Measurements from ENCODE around the gene MKRN1. TPM values are rescaled to one million over a fixed set of nuclear protein-coding genes. Genes with fewer than 3 reads are reported as not detected.
"Not testable (repeated sequence)": the region's sequence is repeated elsewhere in the genome, so short reads cannot be mapped to it uniquely, and the experiment has no call there.

The MKRN1 gene
- total RNA-seq, 1 donor, result 69.8 TPM

DNA sequence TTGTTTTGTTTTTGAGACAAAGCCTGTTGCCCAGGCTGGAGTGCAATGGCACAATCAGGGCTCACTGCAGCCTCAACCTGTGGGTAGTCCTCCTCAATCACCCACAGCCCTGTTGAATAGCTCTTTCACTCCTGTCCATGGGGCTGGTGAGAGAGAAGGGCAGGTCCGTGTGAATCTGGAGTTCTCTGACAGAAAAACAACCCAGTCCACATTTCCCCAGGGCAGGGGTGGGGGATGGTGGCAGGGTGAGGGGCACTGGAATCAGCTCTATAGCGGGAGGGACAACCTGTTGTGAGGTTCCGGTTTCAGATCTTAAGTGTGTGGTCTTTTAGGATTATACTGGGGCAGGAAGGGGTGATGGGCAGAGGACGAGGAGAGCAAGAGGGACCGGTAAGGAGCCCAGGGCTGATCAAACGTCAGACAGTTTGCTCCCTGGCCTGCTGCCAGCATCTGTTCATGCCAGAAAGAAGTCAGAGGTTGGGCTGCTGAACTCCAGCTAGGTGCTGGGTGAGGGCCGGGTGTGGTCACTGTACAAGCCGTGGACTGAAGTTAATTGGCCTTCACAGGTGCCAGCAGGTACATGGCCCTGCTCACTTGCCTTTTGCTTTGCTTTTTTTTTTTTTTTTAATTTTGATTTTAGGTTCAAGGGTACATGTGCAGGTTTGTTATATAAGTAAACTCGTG lies 33.2 kb upstream of the MKRN1 start:
- DNase-seq (ENCODE audit: insufficient read length, low spot score, missing footprints), result no peak
- H4K20me1 ChIP-seq (ENCODE audit: insufficient read depth, low read length), result no peaks in the 10 kb centered on the region
- H3K27me3 ChIP-seq (ENCODE audit: insufficient read depth, low read length), result no peaks in the 10 kb centered on the region
- no peaks in the 10 kb centered on the region for H3K36me3 ChIP-seq (ENCODE audit: insufficient read depth, low read length)
- H3K79me2 ChIP-seq (ENCODE audit: insufficient read depth, low read length), result no peaks in the 10 kb centered on the region
- no peaks in the 10 kb centered on the region for H3K9me3 ChIP-seq (ENCODE audit: low read depth, low read length)
- no peak overlapping the region for H2AFZ ChIP-seq (ENCODE audit: low read length)
- H3K4me2 ChIP-seq (ENCODE audit: insufficient read depth, low read length), result no peak overlapping the region
- H3K4me1 ChIP-seq (ENCODE audit: insufficient read depth, low read length), result no peaks in the 10 kb centered on the region
- H3K4me3 ChIP-seq (ENCODE audit: insufficient read depth, low read length), result no peak overlapping the region
- TF ChIP-seq, protein P1, sequence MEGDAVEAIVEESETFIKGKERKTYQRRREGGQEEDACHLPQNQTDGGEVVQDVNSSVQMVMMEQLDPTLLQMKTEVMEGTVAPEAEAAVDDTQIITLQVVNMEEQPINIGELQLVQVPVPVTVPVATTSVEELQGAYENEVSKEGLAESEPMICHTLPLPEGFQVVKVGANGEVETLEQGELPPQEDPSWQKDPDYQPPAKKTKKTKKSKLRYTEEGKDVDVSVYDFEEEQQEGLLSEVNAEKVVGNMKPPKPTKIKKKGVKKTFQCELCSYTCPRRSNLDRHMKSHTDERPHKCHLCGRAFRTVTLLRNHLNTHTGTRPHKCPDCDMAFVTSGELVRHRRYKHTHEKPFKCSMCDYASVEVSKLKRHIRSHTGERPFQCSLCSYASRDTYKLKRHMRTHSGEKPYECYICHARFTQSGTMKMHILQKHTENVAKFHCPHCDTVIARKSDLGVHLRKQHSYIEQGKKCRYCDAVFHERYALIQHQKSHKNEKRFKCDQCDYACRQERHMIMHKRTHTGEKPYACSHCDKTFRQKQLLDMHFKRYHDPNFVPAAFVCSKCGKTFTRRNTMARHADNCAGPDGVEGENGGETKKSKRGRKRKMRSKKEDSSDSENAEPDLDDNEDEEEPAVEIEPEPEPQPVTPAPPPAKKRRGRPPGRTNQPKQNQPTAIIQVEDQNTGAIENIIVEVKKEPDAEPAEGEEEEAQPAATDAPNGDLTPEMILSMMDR (IDR thresholded peaks at IDR 0.05; ENCODE audit: extremely low read depth, low read depth, low read length), result no peak
- no peak overlapping the region for H3K27ac ChIP-seq (ENCODE audit: low read depth, low read length)

- Histone ChIP-seq H3K36me3 (ENCODE audit: insufficient read depth, low read length) (no peaks in the 10 kb centered on the region), H3K27me3 (ENCODE audit: insufficient read depth, low read length) (no peaks in the 10 kb centered on the region), H3K4me1 (ENCODE audit: insufficient read depth, low read length) (peaks cover 10% of the 10 kb centered on the region), H3K4me3 (ENCODE audit: insufficient read depth, low read length) (no peak overlapping the region), H3K9me3 (ENCODE audit: low read depth, low read length) (no peaks in the 10 kb centered on the region), H3K27ac (ENCODE audit: low read depth, low read length) (no peak overlapping the region), H3K4me2 (ENCODE audit: insufficient read depth, low read length) (no peak overlapping the region), H4K20me1 (ENCODE audit: insufficient read depth, low read length) (no peaks in the 10 kb centered on the region), H2AFZ (ENCODE audit: low read length) (no peak overlapping the region), H3K79me2 (ENCODE audit: insufficient read depth, low read length) (no peaks in the 10 kb centered on the region)
- DNase-seq (ENCODE audit: insufficient read length, low spot score, missing footprints), result no peak
- TF ChIP-seq, protein P1 (IDR thresholded peaks at IDR 0.05; ENCODE audit: extremely low read depth, low read depth, low read length), result no peak
Measured at GRCh38 chr7:140509789-140510188, 30.5 kb upstream of the MKRN1 start.

DNA sequence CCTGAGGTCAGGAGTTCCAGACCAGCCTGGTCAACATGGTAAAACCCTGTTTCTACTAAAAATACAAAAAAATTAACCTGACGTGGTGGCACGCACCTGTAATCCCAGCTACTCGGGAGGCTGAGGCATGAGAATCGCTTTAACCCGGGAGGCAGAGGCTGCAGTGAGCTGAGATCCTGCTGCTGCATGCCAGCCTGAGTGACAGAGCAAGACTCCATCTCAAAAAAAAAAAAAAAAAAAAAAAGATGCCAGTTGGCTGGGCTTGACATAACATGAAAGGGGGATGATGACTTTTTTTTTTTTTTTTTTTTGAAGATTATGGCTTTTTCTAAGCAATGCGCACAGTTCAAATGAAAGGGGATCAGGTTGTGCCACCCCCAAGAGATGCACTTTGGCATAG lies 28.3 kb upstream of the MKRN1 start:
- not testable (repeated sequence) for H3K27me3 ChIP-seq (ENCODE audit: insufficient read depth, low read length); H4K20me1 ChIP-seq (ENCODE audit: insufficient read depth, low read length); DNase-seq (ENCODE audit: insufficient read length, low spot score, missing footprints); H3K4me1 ChIP-seq (ENCODE audit: insufficient read depth, low read length); H3K36me3 ChIP-seq (ENCODE audit: insufficient read depth, low read length); H3K9me3 ChIP-seq (ENCODE audit: low read depth, low read length); H3K27ac ChIP-seq (ENCODE audit: low read depth, low read length); H3K79me2 ChIP-seq (ENCODE audit: insufficient read depth, low read length); H2AFZ ChIP-seq (ENCODE audit: low read length); H3K4me2 ChIP-seq (ENCODE audit: insufficient read depth, low read length); H3K4me3 ChIP-seq (ENCODE audit: insufficient read depth, low read length)

- Histone ChIP-seq H3K27me3 (ENCODE audit: insufficient read depth, low read length) (no peaks in the 10 kb centered on the region), H3K36me3 (ENCODE audit: insufficient read depth, low read length) (no peaks in the 10 kb centered on the region), H3K79me2 (ENCODE audit: insufficient read depth, low read length) (no peaks in the 10 kb centered on the region), H3K4me3 (ENCODE audit: insufficient read depth, low read length) (no peak overlapping the region), H3K27ac (ENCODE audit: low read depth, low read length) (no peak overlapping the region), H3K9me3 (ENCODE audit: low read depth, low read length) (no peaks in the 10 kb centered on the region), H2AFZ (ENCODE audit: low read length) (peak overlapping the region; percentile 79), H3K4me2 (ENCODE audit: insufficient read depth, low read length) (no peak overlapping the region), H4K20me1 (ENCODE audit: insufficient read depth, low read length) (no peaks in the 10 kb centered on the region), H3K4me1 (ENCODE audit: insufficient read depth, low read length) (peaks cover 10% of the 10 kb centered on the region)
- DNase-seq (ENCODE audit: insufficient read length, low spot score, missing footprints), result no peak
- TF ChIP-seq, protein P1 (IDR thresholded peaks at IDR 0.05; ENCODE audit: extremely low read depth, low read depth, low read length), result no peak
Measured at GRCh38 chr7:140506788-140507464, 27.6 kb upstream of the MKRN1 start.
